Aorta (tissue), 5 donors: ENCODE results near the gene PNPLA5. TPM values are rescaled to one million over a fixed set of nuclear protein-coding genes. Genes with fewer than 3 reads are reported as not detected.

Experiments
- ATAC-seq: fragments of 200-7000 bp; cut with Tn5 transposase; one replicate; pipeline ENCODE4 v1.9.1; 2022; ENCODE audit warnings: moderate library complexity; ENCODE audit not compliant: low FRiP score
- DNase-seq, 2 donors: peaks; one replicate each; pipeline ENCODE4 v3.0.0-alpha.2; 2020
- H3K27ac ChIP-seq, 2 donors: one replicate each; pipeline ENCODE4 v1.5.1; 2013; ENCODE audit warnings: low read length in 2 of 2, mild to moderate bottlenecking in 2 of 2, moderate library complexity in 2 of 2, control low read depth in 1 of 2, inconsistent platforms in 1 of 2, low read depth in 1 of 2
- H3K27me3 ChIP-seq, 2 donors: one replicate each; pipeline ENCODE4 v1.6.1; 2013; ENCODE audit warnings: control low read depth in 1 of 2, low read length in 1 of 2, mild to moderate bottlenecking in 1 of 2, moderate library complexity in 1 of 2; ENCODE audit not compliant: insufficient read depth in 2 of 2, control insufficient read depth in 1 of 2
- H3K36me3 ChIP-seq, 2 donors: one replicate each; pipeline ENCODE4 v1.6.1; 2013; ENCODE audit warnings: control low read depth in 1 of 2, low read length in 1 of 2, mild to moderate bottlenecking in 1 of 2; ENCODE audit not compliant: insufficient read depth in 2 of 2, control insufficient read depth in 1 of 2
- H3K4me1 ChIP-seq, 2 donors: one replicate each; pipeline ENCODE4 v1.6.1; 2013; ENCODE audit warnings: low read length in 2 of 2, control low read depth in 1 of 2, mild to moderate bottlenecking in 1 of 2, moderate library complexity in 1 of 2; ENCODE audit not compliant: insufficient read depth in 2 of 2, control insufficient read depth in 1 of 2
- H3K4me3 ChIP-seq, 2 donors: one replicate each; pipeline ENCODE4 v1.5.1; 2013; ENCODE audit warnings: low read length in 2 of 2, control low read depth in 1 of 2, mild to moderate bottlenecking in 1 of 2
- H3K9me3 ChIP-seq: one replicate; pipeline ENCODE4 v1.6.1; 2013; ENCODE audit warnings: mild to moderate bottlenecking, low read length; ENCODE audit not compliant: control insufficient read depth
- WGBS, 2 donors: extraction: QIAGEN DNeasy Blood & Tissue Kit; methylation state at CpG; one replicate each; pipeline ENCODE4 v1.1.7; 2013; 5-methylcytosine and 5-hydroxymethylcytosine counted together
- intact Hi-C, 2 donors: fragments of 100-400 bp; cut with DNase I; formaldehyde crosslinking; loops; one replicate each; pipeline versions ENCODE4 v1.14.2 to v1.15.0; 2022
- polyA plus RNA-seq, 2 donors: library from polyadenylated mRNA; stranded (reverse); fragments of 200-250 nt; gene quantifications; one replicate each; pipeline ENCODE4 v1.2.3, GENCODE V29; 2013
- total RNA-seq, 2 donors: library from RNA; stranded (reverse); fragmentation: NEBNext Ultra II Directional; extraction: Animal tissue kit (Norgen Biotek cat#: 25700); gene quantifications; one replicate each; pipeline ENCODE4 v1.2.1, GENCODE V29; 2021
- donor health status: healthy with polysubstance abuse.
- donor health status: Bipolar disorder and iron deficiency.
- donor health status: DM: no; HTN: no; CAD: no.
- donor health status: DM: no; HTN: no; CAD: no.
- donor health status: DM: yes; HTN: yes; CAD: no.

The PNPLA5 gene
- total and polyA plus RNA-seq, 4 donors = 0.50 TPM; not detected in 3

DNA sequence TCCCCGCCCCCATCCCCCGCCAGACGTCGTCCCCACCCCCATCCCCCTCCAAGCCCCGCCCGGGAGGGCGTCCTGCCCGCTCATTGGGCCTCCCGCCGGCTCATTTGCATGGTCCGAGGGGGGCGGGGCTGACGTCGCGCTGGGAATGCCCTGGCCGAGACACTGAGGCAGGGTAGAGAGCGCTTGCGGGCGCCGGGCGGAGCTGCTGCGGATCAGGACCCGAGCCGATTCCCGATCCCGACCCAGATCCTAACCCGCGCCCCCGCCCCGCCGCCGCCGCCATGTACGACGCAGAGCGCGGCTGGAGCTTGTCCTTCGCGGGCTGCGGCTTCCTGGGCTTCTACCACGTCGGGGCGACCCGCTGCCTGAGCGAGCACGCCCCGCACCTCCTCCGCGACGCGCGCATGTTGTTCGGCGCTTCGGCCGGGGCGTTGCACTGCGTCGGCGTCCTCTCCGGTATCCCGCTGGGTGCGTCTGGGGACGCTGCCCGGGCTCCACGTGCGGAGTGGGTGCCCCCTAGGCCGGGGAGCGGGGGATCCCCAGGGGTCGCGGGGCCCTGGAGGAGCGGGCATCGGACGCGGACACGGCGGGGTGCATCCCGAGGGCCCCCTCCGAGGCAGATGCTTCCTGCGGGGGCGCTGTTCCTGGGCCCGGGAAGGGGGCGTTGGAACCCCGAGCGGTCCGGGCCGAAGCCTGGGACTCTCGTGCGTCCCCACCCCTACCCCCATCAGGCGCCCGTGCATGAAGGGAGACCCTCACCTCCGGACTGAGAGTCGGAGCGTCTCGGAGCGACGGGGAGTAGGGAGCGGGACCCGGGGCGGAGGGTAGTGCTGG is 32.0 kb upstream of the PNPLA5 start, which contains the start of gene PNPLA3:
TSS of gene PNPLA3 (plus strand) at position 175 of the 834 bp plus-strand sequence. CDS start at position 282, 107 bp downstream.
- Histone ChIP-seq H3K27me3 (no peaks in the 10 kb centered on the region), H3K36me3 (no peaks in the 10 kb centered on the region), H3K9me3 (no peaks in the 10 kb centered on the region), H3K4me3 (peak within 1 kb of the TSS; percentile 22), H3K4me1 (no peaks in the 10 kb centered on the region), H3K27ac (no peak within 1 kb of the TSS)
- intact Hi-C loops = no loop called here
- 1 to 2% methylated on average over 79 to 100 of the region's 100 CpGs for WGBS, 2 donors
- ATAC-seq = peak; percentile 76
- DNase-seq = peak; percentile 92

DNA sequence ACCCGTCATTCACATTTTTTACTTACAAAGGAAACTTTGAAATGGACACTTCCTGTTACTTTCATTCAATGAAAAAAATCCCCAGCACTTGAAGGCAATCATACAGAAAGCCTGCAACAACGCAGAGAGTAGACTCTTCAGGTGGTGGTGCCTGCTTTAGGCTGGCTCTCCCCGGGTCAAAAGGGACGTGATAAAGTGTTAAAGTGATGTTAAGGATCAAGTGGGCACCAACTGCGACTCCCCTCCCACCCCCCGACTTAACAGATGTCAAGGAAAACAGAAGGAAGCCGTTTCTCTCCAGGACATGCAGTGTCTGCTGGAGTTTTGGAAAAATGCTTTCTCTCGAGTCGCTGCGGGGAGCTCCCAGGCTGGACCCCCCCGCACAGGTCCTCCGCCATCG is 31.4 kb upstream of the PNPLA5 start:
- Histone ChIP-seq H3K27ac (no peak overlapping the region), H3K9me3 (no peaks in the 10 kb centered on the region), H3K4me1 (no peaks in the 10 kb centered on the region), H3K36me3 (no peaks in the 10 kb centered on the region), H3K27me3 (no peaks in the 10 kb centered on the region), H3K4me3 (peak overlapping the region in 1 of 2 donors; percentile 22)
- intact Hi-C loops = no loop called here
- ATAC-seq (no peak), DNase-seq (no peak)
- WGBS, 2 donors = 1 to 3% methylated on average over 13 of the region's 13 CpGs

DNA sequence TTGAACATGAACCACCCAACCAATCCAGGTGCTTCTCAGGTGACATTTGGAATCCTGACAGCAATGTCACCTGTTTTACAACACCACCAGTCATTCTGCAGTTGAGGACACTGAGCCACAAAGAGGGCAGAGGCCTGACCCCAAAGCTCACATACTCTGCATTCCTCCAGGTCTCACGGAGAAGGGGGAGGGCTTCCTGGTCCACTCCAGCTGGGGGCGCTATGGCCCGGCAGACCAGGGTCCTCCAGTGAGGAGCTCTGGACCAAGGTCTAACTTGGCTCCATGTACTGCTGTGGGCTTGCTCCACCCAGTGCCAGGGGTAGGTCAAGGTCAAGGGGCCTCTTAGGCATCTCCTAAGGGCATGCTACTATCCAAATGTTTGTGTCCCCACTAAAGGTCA is 30.3 kb upstream of the PNPLA5 start:
- H3K4me3 ChIP-seq = no peak overlapping the region
- ATAC-seq (no peak), DNase-seq (no peak)
- H3K9me3 ChIP-seq = no peaks in the 10 kb centered on the region
- no peaks in the 10 kb centered on the region for H3K4me1 ChIP-seq
- H3K27me3 ChIP-seq = no peaks in the 10 kb centered on the region
- intact Hi-C loops = no loop called here
- H3K27ac ChIP-seq = no peak overlapping the region
- WGBS, 2 donors = 45 to 81% methylated on average over 3 of the region's 3 CpGs
- H3K36me3 ChIP-seq = no peaks in the 10 kb centered on the region

DNA sequence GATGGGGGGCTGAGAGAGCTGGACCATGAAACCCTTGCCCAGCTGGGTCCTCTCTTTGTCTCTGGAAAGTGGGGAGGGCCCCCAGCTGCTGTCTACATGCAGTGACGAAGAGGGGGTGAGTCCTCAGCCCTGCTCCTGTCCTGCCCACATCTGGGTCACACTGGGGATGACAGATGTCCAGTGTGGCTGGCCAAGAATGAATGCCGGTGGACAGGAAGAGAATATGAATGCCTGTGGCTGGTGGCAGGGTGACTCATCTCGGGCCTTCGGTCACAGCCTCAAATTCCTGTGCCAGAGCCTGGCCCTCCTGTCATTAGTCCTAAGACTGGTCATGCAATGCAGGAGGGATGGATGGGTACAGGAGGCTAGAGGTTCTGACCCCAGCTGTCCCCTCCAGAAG is 29.6 kb upstream of the PNPLA5 start:
- Histone ChIP-seq H3K9me3 (no peaks in the 10 kb centered on the region), H3K27me3 (no peaks in the 10 kb centered on the region), H3K36me3 (no peaks in the 10 kb centered on the region), H3K4me3 (no peak overlapping the region), H3K4me1 (no peaks in the 10 kb centered on the region), H3K27ac (no peak overlapping the region)
- intact Hi-C loops = no loop called here
- DNase-seq (no peak), ATAC-seq (no peak)
- WGBS, 2 donors = 14 to 22% methylated on average over 4 of the region's 4 CpGs

DNA sequence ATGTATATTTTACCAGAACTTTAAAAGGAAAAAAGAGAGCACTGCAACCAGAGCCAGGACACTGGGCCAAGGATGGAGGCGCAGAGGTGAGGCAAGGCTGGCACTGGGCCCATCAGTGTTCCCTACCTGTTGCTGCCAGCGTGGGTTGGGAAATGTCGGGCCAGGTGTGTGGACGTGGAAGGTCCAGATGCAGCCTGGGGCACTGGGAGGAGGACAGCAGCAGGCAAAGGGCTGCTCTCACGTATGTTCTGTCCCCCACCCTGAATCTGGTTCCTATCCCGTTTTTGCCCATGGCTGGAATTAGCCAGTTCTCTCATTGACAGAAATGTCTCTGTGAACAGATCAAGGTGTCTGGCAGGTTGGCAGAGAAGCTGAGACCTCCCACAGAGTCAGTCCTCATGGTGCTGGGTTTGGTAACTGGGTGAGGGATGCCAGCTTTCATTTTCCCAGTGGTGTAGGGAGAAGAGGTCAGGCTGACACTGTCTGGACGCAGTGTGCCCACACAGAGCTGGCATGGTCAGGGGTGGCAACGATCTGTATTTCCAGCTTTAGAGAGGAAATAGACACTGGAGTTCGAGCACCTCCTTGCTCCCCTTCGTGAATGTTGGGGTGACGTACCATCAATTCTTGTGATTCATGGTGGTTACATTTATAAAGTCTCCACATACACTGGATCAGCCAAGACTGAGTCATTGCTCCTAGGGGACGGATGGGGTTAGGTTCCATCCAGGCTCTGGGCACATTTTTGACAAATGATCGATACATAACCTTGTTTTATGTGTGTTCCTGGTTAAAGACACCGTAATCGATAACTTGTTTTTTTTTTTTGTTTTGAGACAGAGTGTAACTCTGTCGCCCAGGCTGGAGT is 27.5 kb upstream of the PNPLA5 start:
- Histone ChIP-seq H3K4me3 (no peak overlapping the region), H3K36me3 (no peaks in the 10 kb centered on the region), H3K9me3 (peaks cover 4% of the 10 kb centered on the region), H3K4me1 (no peaks in the 10 kb centered on the region), H3K27me3 (no peaks in the 10 kb centered on the region), H3K27ac (no peak overlapping the region)
- ATAC-seq = no peak
- DNase-seq = no peak
- WGBS, 2 donors = 60 to 69% methylated on average over 16 of the region's 16 CpGs
- intact Hi-C loops = no loop called here

DNA sequence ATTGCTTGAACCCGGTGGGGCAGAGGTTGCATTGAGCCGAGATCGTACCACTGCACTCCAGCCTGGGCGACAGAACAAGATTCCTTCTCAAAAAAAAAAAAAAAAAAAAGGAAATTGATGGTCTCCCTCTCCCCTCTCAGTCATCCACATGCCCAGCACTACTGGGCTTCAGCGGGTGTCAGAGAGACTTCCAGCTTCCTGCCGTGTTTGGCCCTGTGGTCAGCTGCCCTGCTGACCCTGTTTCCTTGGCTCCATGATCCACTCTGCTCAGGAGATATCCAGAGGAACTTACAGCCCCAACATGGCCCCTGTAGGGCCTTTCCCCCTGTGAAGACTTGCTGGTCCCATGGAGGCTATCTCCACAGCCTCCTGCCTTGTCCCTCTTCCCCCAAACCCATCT is 25.7 kb upstream of the PNPLA5 start:
- ATAC-seq (no peak), DNase-seq (peak in 1 of 2 donors; percentile 63)
- Histone ChIP-seq H3K4me3 (no peak overlapping the region), H3K27me3 (no peaks in the 10 kb centered on the region), H3K4me1 (no peaks in the 10 kb centered on the region), H3K9me3 (peaks cover 4% of the 10 kb centered on the region), H3K36me3 (no peaks in the 10 kb centered on the region), H3K27ac (no peak overlapping the region)
- 80 to 92% methylated on average over 6 of the region's 6 CpGs for WGBS, 2 donors
- intact Hi-C loops = no loop called here

DNA sequence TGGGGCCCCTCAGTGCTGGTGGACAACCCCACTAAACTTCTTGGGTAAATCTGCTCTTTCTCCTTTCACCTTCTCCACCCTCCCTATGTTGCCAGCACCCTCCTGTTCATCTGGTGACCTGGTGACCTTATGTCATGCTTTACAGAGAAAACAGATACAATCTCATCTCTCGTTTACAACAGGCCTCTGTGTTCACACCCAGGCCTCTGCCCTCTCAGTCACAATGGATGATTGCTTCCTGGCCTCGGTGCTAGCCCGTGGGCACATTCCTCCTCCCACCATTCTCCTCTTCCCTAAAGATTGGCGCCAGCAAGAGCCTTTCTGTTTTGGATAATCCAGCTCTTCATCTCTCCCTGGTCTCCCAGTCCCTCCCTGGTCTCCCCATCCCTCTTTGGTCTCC is 19.5 kb upstream of the PNPLA5 start:
- intact Hi-C loops = no loop called here
- DNase-seq = no peak
- Histone ChIP-seq H3K4me3 (no peak overlapping the region), H3K27ac (no peak overlapping the region), H3K36me3 (no peaks in the 10 kb centered on the region), H3K27me3 (no peaks in the 10 kb centered on the region), H3K4me1 (no peaks in the 10 kb centered on the region), H3K9me3 (peaks cover 4% of the 10 kb centered on the region)
- 15 to 20% methylated on average over 4 of the region's 4 CpGs for WGBS, 2 donors
- no peak for ATAC-seq

DNA sequence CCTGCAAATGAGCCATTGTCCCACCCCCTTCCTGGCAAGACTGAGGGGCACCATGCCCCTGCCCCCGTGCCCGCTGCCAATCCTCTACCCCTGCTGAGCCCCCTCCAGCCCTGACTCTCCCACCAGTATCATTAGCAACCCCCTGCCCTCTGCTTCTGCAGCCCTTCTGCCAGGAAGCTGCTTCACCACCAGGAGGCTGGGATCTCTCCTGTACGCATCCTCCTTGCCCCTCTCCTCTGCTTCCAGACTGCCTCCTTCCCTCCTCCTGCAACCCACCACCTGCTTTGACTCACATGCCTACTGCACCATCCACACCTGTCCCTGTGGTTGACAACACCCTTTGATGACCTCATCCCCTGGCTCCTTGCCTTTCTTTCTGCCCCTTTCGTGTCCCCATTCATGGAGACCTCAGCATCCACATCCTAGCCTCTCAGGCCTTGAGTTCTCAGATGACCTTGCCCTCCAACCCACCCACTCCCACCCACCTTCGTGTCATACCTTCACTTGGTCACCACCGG is 18.4 kb upstream of the PNPLA5 start:
- Histone ChIP-seq H3K4me1 (no peaks in the 10 kb centered on the region), H3K36me3 (no peaks in the 10 kb centered on the region), H3K9me3 (no peaks in the 10 kb centered on the region), H3K27me3 (no peaks in the 10 kb centered on the region), H3K27ac (no peak overlapping the region), H3K4me3 (no peak overlapping the region)
- intact Hi-C loops = no loop called here
- no peak for DNase-seq
- WGBS, 2 donors = 61 to 69% methylated on average over 6 of the region's 6 CpGs
- ATAC-seq = no peak
